OCI-M1 (cell line): ENCODE measurements around the gene PAK6.

Experiments
- DNase-seq: peaks from one replicate; lab custom pipeline; 2025; lab: John Stamatoyannopoulos, UW

PAK6 gene

DNA sequence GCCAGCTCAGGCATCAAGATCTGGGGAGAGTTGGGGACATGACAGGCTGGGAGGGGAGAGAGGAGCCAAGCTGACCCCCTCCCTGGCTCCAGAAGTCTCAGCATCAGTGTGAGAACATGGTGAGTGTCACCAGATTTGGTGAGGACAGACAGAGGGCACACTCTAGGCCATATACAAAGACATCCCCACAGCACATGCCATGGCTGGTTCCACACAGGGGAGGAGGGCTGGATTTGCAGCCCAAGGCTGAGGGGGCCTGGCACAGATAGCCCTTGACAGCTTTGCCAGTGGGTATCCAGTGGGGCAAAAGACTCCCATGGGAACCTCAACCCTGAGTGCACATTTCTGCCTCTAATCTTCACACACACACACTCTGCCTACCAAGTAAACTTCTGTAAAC is 54.1 kb downstream of the PAK6 start:
- DNase-seq: no peak

- no peak for DNase-seq
Measured at GRCh38 chr15:40293905-40294895, 55.3 kb downstream of the PAK6 start.

DNA sequence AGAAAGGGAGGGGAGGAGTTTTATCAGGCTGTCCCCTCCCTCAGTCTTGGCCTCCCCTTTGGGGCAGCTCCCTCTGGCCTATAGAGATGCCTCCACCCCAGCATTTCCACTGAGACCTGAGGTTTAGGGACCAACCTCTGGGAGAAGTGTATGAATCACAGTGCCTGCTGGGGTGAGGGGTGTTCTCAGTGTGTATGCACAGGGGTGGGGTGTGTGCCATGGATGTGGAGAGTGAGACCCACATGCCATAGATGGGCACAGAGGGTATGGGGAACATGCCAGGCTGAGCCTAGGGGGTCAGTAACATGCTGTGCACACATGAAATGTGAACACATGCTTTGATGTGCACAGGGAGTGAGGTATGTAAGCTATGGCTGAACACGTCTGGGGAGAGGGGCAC is 56.4 kb downstream of the PAK6 start:
- no peak for DNase-seq

- no peak for DNase-seq
Measured at GRCh38 chr15:40295877-40296560, 57.2 kb downstream of the PAK6 start.

DNA sequence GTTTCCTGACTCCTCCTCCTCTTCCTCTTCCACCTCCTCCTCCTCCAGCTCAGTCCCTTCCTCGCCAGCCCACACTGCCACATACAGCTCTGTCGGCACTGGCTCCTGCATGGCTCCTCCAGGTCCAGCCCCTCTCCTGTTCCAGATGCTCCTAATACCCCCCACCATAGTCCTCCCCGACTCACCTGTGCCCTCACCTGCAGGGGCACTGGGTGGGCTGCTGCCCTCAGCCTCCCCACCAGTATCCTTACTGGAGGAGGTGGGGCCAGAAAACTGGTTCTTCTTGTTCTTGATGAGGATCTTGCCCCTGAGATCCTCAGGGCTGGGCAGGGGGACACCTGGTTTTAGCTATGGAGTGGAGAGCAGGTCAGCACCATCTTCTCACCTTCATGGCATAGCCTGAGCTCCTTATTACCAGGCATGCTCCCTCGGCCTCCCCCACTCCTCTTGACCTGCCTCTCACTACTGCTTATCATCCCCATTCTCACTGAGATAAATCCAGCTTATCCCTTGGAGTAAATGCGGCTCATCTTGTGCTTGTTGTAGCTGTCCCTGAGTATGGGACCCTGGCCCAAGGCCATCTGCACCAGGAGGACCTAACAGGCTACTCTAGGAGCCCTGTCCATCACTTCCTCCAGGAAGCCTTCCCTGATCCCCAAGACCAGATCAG is 57.8 kb downstream of the PAK6 start:
- no peak for DNase-seq

DNA sequence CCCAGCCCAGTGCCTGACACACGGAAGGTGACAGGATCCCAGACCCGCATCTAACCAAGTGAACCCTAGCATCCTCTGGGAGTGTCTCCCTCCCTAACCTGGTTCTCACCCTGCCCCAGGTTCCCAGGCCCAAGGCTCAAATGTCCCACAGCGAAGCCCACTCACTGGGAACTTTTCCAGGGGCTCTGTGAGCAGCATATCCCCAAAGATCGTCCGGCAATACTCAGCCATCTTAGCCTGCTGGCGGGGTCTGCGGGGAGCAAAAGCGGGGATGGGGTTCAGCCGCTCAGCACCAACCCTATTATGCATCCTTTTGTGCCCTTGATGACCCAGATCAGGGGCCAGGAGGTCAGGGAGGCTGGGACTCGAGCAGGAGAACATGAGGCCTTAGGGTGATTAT is 58.5 kb downstream of the PAK6 start:
- DNase-seq: no peak

DNA sequence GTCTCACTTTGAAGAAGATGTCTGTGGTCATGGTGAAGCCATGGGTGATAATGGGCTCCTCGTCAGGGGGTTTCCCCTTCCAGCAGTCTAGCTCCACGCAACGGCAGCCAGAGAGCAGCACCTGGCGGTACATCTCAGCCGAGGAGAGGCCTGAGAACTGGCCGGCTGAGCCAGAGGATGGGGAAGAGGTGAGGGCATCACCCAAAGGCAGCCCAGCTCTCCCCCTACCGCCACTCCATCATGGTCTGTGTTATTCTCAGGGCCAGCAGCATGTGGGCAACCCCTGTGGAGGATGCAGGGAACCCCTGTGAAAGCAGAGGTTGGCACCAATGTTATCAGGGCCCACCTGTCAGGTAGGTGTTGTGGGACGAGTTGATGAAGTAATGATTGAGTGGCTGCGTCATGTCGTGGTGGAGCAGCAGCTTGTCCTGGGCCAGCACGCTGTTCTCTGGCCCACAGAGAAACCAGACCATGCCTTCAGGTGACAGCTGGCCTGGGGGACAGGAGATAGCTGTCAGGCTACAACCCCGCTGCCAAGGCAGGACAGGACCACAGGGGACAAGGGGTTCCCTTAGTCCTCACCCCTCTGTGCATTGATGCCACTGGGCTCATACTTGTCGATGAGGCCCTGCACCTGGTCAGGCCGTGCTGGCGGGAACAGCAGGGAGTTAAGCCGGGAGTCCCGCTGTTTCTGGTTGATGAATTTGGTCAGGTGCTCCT is 59.5 kb downstream of the PAK6 start:
- no peak for DNase-seq

- DNase-seq: no peak
Measured at GRCh38 chr15:40300367-40300766, 61.5 kb downstream of the PAK6 start.

- DNase-seq: no peak
Measured at GRCh38 chr15:40300771-40301170, 61.9 kb downstream of the PAK6 start.

- no peak for DNase-seq
Measured at GRCh38 chr15:40301467-40302179, 62.8 kb downstream of the PAK6 start.

- DNase-seq: no peak
Measured at GRCh38 chr15:40302288-40302886, 63.5 kb downstream of the PAK6 start.

GRCh38 chr15:40302981-40303380 is 64.1 kb downstream of the PAK6 start:
- no peak for DNase-seq

DNA sequence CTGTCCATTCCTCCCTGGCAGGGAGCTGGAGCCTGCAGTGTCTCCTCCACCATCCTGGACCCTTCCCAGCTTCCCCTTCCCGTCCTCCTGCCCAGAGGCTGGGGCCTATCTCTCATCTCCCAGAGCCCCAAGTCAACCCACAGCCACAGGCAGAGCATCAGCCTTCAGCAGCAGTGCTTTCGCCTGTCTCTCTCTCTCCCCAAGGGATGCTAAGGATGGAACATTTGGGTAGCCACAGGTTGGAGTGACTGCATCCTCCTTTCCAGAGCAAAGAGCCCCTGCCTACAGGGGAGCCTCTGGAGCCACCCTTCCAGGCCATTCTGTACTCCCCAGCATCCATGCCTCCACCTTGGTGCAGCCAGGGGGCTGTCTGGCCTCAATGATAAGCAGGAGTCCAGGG is 64.7 kb downstream of the PAK6 start:
- no peak for DNase-seq

- DNase-seq: no peak
Measured at GRCh38 chr15:40305281-40305680, 66.4 kb downstream of the PAK6 start.

GRCh38 chr15:40306371-40306770 is 67.5 kb downstream of the PAK6 start:
- no peak for DNase-seq

GRCh38 chr15:40306908-40307307 is 68.0 kb downstream of the PAK6 start:
- DNase-seq: peak; percentile 32

DNA sequence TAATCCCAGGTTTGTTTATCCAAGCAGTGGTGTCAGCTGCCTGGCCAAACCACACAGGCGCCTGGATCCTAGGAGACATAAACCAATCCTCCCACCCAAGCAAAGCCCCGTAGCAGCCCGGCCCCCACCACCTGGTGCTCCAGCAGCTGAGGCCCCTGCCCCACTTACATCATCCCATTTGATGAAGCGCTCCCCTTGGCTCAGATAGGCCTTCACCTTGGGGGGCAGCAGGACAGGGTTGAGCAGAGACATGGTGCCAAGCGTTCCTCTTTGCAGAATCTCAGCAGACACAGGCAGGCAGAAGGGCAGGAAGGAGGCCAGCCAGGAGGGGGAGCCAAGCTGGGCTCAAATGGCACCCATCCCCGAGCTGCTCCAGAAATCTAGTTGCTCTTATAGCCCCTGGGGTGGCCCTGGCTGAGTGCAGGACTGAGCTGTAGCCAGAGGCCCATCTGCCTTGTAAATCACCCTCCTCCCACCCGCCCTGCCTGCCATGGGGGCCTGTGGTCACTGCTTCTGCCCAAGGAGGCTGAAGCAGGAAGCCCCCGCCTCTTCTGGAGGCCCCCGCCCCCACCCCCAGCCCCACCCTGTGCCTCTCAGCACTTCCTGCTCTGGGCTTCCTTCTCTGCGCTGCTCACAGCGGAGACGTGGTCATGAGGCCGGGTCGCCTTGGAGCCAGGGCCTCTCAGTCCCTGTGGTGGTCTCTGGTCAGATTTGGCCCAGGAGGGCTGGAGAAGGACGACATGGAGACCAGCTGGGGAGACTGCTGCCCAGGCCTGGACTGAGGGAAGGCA is 68.8 kb downstream of the PAK6 start, which contains the start of gene PLCB2:
Gene PLCB2, minus strand, starts transcription at position 515 of the 791 bp plus-strand sequence. Its CDS starts 263 bp downstream, at position 252.
- peak; percentile 89 for DNase-seq

- no peak for DNase-seq
Measured at GRCh38 chr15:40309344-40309862, 70.5 kb downstream of the PAK6 start.
